ENCODE results near the gene PDPR.
"Not testable (repeated sequence)": the region's sequence is repeated elsewhere in the genome, so short reads cannot be mapped to it uniquely, and the experiment has no call there.

PDPR gene

DNA sequence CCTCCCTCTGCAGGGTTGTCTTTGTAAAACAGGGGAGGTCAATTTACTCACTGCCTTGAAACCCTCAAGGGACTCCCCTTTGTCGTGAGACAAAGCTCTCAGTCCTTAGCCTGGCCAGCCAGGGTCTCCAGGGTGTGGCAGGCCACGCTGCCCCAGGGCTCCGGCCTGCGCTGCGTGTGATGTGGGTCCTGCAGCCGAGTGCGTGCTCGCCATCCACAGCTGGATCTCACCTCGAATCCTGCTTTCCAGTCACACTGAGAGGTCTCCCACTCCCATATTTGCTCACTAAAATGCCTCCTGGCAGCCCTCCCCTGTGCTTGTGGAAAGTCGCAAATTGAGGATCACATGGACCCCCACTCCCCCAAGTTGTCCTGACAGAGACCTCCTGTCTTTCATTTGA, 49.5 kb downstream of the PDPR start:
- DNase-seq: no peak

DNA sequence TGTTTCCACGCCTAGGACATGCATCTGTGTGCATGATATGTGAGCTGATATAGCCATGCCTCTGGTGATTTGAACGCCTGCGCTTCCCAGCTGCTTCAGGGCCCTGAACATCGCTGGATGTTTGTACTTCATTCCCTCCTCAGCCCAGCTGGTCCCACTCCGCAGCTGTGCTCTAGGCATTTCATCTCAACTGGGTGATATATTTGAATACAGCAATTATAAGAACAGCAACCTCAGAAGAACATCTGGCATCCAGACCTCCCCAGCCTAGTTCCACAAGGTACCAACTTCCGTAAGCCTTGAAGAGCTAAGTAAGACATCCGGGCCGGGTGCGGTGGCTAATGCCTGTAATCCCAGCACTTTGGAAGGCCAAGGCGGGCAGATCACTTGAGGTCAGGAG, 52.6 kb downstream of the PDPR start:
- DNase-seq: not testable (repeated sequence)

DNA sequence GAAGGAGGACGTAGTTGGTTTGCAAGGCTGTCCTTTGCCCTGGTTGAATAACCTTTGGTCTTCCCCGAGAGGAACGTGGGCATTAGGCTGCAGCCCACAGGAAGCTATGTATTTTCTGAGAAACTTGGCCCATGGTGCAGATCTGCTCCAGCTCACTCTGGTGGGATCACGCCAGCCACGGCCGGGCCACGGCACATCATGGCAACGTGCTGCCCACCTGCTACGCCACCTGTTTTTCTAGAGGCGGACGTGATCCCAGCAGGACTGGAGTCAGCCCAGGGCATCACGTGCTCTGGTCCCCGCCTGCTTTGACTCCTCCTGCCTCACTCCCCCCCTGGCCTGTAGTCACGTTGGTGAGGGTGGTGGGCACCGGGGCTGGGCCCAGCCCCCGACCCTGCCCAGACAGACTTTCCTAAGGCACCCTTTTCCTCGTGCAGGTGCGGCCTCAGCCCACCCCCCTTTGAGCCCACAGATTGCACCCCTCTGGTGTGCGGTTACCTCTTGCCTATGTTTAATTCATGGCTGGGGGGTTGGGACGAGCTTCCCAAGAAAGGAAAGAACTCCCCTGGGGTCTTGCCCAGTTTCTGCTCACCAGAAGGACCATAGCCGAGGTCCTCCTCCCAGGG, 59.2 kb downstream of the PDPR start, which contains the start of gene CLEC18C:
TSS of gene CLEC18C (plus strand) at position 576 of the 626 bp plus-strand sequence. CDS start 492 bp downstream, outside the sequence.
- not testable (repeated sequence) for DNase-seq

DNA sequence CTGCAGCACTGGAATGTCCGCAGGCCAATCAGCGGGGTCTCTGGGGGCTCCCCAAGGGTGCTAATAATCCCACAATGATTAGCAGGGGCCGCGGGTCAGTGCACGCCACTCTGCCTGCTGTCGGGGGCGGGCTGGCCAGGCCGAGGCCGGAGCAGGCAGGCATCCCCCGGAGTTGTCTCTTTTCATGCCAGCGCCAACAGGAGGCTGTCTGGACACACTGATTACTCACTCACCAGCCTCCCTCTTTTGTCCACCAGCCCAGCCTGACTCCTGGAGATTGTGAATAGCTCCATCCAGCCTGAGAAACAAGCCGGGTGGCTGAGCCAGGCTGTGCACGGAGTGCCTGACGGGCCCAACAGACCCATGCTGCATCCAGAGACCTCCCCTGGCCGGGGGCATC, 59.8 kb downstream of the PDPR start:
- not testable (repeated sequence) for DNase-seq

DNA sequence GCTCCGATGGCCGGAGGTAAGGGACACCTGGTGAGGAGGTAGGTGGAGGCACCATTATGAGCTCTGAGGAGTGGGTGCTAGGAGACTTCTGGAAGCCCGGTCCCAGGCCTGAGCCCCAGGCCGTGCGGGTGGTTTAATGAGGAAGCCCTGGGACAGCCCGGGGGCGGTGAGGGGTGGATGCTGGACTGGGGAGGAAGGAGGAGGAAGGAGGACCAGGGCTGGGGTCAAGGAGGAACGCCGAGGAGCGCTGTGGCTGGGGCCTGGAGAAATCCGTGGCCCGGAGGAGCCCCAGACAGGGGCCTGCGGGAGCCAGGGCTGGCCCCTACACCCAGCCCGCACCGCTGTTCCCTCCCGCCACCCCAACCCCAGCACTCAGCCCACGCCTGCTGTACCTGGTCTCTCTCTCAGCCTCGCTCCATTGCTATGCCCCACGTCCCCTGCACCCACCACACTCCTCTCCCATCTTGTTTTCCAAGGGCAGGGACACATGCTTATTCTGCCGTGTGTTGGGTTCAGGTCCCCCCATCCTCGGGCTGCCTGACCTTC, 60.3 kb downstream of the PDPR start:
- DNase-seq: not testable (repeated sequence)

DNA sequence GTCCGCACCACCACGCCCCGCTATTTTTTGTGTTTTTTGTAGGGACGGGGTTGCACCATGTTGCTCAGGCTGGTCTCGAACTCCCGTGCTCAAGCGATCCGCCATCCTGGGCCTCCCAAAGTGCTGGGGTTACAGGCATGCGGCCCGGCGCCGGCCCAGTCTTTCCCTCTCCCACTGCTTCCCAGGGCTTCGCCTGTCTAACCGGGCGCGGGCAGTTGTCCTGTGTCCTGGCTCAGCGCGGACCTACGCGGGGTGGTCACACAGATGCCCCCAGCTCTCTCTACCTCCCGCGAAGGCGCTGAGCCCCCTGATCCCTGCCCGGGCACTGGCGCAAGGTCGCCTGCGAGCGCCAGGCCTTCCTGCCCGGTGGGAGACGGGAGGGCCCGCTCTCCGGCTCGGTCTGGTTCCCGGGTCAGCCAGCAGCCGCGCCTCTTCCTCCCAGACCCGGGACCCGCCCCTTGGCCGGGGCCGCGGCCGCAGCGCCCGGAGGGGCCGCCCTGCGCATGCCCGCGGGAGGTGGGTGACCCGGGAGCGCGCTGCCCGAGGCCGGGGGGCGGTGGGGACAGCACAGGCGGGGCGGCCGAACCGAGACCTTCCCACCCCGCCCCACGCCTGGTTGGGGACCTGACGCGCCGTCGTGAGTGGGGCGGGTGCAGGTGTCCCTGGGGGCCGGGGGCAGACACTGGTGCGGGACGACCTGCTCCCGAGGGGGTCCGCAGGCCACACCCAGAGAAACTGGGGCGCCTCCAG, 73.9 kb downstream of the PDPR start:
- DNase-seq: not testable (repeated sequence)

DNA sequence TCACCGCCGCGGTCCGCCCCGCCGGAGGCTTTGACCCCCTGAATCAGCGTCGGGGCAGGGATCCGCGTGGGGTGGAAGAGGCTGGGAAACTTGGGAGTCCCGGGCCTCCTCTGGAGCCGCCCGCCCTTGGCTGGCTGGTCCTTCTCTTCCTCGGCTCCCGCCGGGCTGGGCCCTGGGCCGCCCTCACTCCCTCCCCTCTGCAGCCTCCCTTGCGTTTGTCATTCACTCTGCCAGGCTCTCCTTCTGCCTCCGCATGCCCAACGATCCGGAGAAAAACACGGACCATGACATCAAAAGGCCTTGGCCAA, 74.4 kb downstream of the PDPR start:
- not testable (repeated sequence) for DNase-seq

DNA sequence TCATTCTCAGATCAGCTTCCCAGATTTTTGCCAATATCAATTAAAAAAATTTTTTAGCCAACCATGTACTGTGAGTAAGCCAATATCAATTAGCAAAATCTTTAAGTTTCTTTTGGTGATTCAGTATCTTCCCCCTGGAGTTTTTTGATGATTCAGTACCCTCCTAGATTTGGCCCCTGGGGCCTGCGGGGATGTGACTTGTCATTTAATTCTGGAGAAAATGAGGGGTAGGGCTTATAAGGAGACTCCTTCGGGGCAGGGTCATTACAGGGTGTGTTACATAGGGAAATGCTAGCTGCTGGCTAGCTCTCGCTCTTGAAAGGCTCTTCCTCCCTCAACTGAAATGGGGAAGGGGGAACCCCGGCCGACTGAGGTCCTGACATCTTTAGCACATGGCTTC, 76.4 kb downstream of the PDPR start:
- not testable (repeated sequence) for DNase-seq

DNA sequence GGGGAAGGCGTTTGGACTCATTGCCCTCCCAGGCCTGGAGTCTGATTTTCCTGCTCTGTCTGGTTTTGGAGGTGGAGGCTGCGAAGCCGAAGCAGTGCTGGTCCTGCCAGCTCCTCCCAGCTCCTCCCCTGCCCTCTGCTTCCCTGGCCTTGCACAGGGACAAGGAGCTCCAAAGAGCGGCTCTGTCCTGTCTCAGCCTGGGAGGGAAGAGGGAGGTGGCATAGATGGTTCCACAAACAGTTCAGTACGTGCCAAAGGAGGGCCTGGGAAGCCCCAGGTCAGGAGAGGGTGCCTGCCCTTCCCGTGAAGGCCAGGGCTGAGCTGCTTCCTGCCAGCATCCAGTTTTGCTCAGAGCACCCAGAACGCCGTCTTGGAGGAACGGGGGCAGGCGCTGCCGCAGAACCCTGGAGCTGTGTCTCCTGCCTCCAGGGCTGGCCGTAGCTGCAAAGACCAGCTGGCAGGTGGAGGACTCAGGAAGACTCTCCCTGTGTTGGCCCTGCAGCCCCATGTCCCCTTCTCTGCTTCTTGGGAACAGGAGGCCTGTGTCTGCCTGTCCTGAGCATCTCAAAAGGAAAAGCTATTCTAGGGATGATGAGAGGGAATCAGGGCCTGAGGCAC, 82.7 kb downstream of the PDPR start:
- not testable (repeated sequence) for DNase-seq

DNA sequence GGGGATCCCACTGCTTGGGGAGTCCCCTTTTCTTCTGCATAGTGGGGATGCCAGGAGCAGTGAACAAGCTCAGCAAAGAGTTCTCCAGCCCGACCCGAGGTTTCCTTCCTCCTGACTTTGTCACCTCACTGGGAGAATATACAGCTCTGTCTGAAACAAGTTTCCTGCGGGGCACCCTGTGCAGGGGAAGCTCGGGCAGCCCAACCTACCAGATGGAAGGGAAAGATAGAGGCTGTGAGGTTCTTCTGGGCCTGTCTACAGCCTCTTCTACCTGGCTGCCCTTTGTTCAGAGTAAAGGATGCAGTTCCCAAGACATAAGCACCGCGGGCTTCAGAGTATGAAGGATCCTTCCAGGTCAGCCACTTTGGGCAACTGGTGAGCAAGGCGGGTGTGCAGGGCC, 83.5 kb downstream of the PDPR start:
- not testable (repeated sequence) for DNase-seq

DNA sequence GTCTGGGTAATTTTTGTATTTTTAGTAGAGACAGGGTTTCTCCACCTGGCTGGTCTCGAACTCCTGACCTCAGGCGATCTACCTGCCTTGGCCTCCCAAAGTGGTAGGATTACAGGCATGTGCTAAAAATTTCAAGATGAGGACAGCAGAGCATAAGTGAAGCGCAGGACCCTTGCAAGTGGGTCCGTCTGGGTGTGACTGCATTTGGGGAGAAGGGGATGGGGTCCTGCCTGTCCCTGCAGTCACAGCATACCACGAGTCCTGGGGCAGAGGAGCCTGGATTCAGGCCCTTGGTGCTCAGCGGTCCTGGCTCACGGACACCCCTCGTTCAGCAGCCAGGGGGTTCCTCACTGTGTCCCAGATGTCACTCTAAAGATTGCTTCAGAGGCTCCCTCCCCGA, 84.1 kb downstream of the PDPR start:
- DNase-seq: not testable (repeated sequence)

DNA sequence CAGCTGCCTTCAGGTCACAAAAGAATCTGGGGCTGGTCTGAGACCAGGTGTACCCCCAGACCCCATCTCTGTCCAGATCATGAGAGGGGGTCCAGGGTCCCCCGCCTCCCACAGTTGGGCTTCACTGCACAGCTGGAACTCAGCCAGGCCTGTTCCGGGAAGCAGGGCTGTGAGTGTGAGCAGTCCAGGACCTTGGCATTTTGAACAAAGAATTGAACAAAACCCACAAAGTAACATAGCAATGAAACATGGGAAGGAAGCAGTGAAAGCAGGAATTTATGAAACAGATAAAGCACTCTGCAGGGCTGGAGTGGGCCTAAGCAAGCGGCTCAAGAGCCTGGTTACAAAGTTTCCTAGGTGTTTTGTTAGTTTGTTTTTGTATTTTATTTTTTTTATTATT, 84.5 kb downstream of the PDPR start:
- DNase-seq: not testable (repeated sequence)

DNA sequence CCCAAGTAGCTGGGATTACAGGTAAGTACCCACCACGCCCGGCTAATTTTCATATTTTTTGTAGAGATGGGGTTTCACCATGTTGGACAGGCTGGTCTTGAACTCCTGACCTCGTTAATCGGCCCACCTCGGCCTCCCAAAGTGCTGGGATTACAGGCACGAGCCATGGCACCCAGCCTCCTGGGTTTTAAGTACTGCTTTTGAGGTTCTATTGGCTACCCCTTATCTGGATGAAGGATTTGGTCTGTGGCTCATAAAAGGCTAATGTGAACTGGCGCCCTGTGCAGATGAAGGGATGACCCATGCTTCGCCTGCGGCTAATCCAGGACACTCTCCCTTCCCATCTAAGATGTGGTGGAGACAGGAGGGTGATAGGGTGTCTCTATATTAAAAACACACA, 85.0 kb downstream of the PDPR start:
- not testable (repeated sequence) for DNase-seq

DNA sequence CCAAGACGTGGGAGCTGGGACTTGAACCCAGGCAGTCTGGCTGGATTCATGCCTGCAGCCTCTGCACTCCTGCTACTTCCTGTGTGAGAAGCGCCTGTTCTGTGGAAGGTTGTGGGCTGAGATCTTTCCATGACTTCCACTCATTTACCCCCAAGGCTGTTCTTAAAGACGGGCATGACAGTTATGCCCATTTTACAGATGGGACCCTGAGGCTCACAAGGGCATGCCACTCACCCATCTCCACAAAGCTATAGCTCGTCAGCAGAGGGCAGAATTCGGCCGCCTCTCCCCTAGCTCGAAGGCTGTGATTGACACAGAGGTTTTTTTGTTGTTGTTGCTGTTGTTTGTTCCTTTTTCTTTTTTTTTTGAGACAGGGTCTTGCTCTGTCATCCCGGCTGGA, 85.9 kb downstream of the PDPR start:
- not testable (repeated sequence) for DNase-seq

DNA sequence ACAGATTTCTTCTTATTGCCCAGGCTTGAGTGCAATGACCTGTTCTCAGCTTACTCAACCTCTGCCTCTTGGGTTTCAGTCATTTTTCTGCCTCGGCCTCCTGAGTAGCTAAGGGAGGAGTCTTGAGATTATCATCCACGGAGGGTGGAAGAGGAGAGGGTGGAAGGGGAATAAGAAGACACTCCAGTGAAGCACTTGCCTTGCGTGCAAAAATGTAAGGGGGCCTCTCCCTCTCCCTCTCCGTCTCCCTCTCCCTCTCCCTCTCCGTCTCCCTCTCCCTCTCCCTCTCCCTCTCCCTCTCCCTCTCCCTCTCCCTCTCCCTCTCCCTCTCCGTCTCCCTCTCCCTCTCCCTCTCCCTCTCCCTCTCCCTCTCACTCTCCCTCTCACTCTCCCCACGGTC, 89.4 kb downstream of the PDPR start:
- DNase-seq: not testable (repeated sequence)

DNA sequence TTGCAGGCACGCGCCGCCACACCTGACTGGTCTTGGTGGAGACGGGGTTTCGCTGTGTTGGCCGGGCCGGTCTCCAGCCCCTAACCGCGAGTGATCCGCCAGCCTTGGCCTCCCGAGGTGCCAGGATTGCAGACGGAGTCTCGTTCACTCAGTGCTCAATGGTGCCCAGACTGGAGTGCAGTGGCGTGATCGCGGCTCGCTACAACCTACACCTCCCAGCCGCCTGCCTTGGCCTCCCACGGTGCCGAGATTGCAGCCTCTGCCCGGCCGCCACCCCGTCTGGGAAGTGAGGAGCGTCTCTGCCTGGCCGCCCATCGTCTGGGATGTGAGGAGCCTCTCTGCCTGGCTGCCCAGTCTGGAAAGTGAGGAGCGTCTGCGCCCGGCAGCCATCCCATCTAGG, 89.9 kb downstream of the PDPR start:
- DNase-seq: not testable (repeated sequence)

DNA sequence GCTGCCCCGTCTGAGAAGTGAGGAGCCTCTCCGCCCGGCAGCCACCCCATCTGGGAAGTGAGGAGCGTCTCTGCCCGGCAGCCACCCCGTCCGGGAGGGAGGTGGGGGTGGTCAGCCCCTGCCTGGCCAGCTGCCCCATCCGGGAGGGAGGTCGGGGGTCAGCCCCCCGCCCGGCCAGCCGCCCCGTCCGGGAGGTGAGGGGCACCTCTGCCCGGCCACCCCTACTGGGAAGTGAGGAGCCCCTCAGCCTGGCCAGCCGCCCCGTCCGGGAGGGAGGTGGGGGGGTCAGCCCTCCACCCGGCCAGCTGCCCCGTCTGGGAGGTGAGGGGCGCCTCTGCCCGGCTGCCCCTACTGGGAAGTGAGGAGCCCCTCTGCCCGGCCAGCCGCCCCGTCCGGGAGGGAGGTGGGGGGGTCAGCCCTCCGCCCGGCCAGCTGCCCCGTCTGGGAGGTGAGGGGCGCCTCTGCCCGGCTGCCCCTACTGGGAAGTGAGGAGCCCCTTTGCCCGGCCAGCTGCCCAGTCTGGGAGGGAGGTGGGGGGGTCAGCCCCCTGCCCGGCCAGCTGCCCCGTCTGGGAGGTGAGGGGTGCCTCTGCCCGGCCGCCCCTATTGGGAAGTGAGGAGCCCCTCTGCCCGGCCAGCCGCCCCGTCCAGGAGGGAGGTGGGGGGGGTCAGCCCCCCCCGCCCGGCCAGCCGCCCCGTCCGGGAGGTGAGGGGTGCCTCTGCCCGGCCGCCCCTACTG, 90.7 kb downstream of the PDPR start:
- DNase-seq: not testable (repeated sequence)

DNA sequence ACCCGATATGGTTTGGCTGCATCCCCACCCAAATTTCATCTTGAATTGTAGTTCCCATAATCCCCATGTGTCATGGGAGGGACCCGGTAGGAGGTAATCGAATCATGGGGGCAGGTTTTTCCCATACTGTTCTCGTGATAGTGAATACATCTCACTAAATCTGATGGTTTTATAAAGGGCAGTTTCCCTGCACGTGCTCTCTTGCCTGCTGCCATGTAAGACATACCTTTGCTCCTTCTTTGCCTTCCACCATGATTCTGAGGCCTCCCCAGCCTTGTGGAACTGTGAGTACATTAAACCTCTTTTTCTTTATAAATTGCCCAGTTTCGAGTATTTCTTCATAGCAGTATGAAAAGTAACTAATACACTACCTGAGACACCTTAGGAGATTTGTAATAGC, 92.2 kb downstream of the PDPR start:
- DNase-seq: not testable (repeated sequence)

All from stimulated activated CD4-positive, alpha-beta T cell treated with anti-CD3 and anti-CD28 coated beads, Interleukin-4, amount 100 ng/mL, for 4 hours (primary cell).